Tibial nerve (tissue), 4 donors: ENCODE data around the gene MLLT10. TPM values are rescaled to one million over a fixed set of nuclear protein-coding genes. Genes with fewer than 3 reads are reported as not detected.
A peak's percentile ranks its signal among the peaks of the same experiment; 100 is the strongest.

ENCODE experiments used
- DNase-seq, 2 donors: peaks; one replicate each; pipeline ENCODE4 v3.0.0-alpha.2; 2019; ENCODE audit warnings: low spot score in 2 of 2
- H3K27ac ChIP-seq, 4 donors: fragments of 200-600 bp; sonication (generic) in 3 of 4; one replicate each; pipeline ENCODE4 v1.5.1; 2017 to 2019; ENCODE audit warnings: mild to moderate bottlenecking in 1 of 4
- H3K27me3 ChIP-seq, 2 donors: fragments of 200-600 bp; sonication (generic) in 1 of 2; one replicate each; pipeline versions ENCODE4 v1.5.1 to v1.6.0; 2017 to 2019
- H3K36me3 ChIP-seq, 3 donors: fragments of 200-600 bp; sonication (generic); one replicate each; pipeline ENCODE4 v1.5.1; 2018 to 2019
- H3K4me1 ChIP-seq, 4 donors: fragments of 200-600 bp; sonication (generic) in 3 of 4; one replicate each; pipeline ENCODE4 v1.5.1; 2017 to 2019
- H3K4me3 ChIP-seq, 4 donors: fragments of 200-600 bp; sonication (generic) in 3 of 4; one replicate each; pipeline ENCODE4 v1.5.1; 2017 to 2019; ENCODE audit warnings: mild to moderate bottlenecking in 1 of 4, moderate library complexity in 1 of 4
- H3K9me3 ChIP-seq, 4 donors: fragments of 200-600 bp; sonication (generic) in 3 of 4; one replicate each; pipeline ENCODE4 v1.5.1; 2017 to 2019
- CTCF ChIP-seq, 5 experiments: fragments of 200-600 bp in 3 of 5; fragments of 450-650 bp in 2 of 5; sonication (generic) in 3 of 5; IDR thresholded peaks; one replicate each; pipeline ENCODE4 v1.5.1; 2016 to 2019; ENCODE audit warnings: antibody characterized with exemption in 5 of 5, mild to moderate bottlenecking in 3 of 5, moderate library complexity in 2 of 5
- EP300 ChIP-seq, 2 donors: sonication (generic); formaldehyde crosslinking; IDR thresholded peaks; one replicate each; pipeline ENCODE4 v1.6.1; 2017; ENCODE audit warnings: antibody characterized with exemption in 2 of 2, mild to moderate bottlenecking in 1 of 2
- POLR2A ChIP-seq, 2 donors: fragments of 450-650 bp; IDR thresholded peaks; one replicate each; pipeline ENCODE4 v1.6.1; 2017; ENCODE audit warnings: antibody characterized with exemption in 2 of 2, mild to moderate bottlenecking in 2 of 2, moderate library complexity in 2 of 2
- WGBS, 2 donors: methylation state at CpG; one replicate each; pipeline ENCODE4 v1.1.5; 2018; 5-methylcytosine and 5-hydroxymethylcytosine counted together
- total RNA-seq, 4 donors: library from RNA; depleted of rRNA; stranded (reverse); fragments of >200 nt; gene quantifications; one replicate each; pipeline ENCODE4 v1.1.0, GENCODE V29; 2016

The MLLT10 gene
- total RNA-seq, 4 donors from 2014 or later: 40.6 to 60.9 (median 47.5) TPM

GRCh38 chr10:21523557-21524008 is 10.4 kb upstream of the MLLT10 start:
- Histone ChIP-seq H3K9me3 (no peaks in the 10 kb centered on the region), H3K4me1 (peaks cover 0 to 61% (median 0%) of the 10 kb centered on the region in 4 donors), H3K4me3 (no peak overlapping the region), H3K36me3 (no peaks in the 10 kb centered on the region), H3K27me3 (peaks cover 0 to 4% of the 10 kb centered on the region in 2 donors), H3K27ac (peak overlapping the region; percentile 95 to 99 (median 97))
- DNase-seq: no peak
- TF ChIP-seq CTCF (IDR thresholded peaks at IDR 0.05) (no peak), POLR2A (IDR thresholded peaks at IDR 0.05) (no peak), EP300 (IDR thresholded peaks at IDR 0.05) (no peak)
- WGBS, 2 donors: 37 to 48% methylated on average over 3 of the region's 3 CpGs

DNA sequence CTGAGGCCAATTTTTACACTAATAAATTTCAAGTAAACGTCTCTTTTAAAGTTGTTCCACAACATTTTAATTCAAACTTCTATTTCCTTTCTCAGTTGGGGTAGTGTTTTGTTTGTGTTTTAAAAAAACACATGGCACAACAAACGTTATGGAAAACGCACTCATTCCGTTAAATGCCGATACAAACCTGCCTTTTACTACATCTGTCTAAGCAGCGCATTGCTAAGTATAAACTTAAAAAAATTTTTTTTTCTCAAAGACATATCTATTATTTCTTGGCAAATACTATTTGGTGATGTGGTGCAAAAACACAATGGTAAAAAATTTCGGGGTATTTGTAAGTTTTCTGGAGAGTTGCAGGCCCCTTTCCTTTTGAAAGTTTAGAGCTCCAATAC is 9.9 kb upstream of the MLLT10 start:
- TF ChIP-seq CTCF (IDR thresholded peaks at IDR 0.05) (no peak), EP300 (IDR thresholded peaks at IDR 0.05) (no peak), POLR2A (IDR thresholded peaks at IDR 0.05) (no peak)
- DNase-seq: no peak
- WGBS, 2 donors: 33 to 43% methylated on average over 7 of the region's 7 CpGs
- Histone ChIP-seq H3K27me3 (no peaks in the 10 kb centered on the region), H3K4me1 (peaks cover 0 to 61% (median 0%) of the 10 kb centered on the region in 4 donors), H3K4me3 (peak overlapping the region in 3 of 4 donors; percentile 37 to 71 (median 57)), H3K36me3 (no peaks in the 10 kb centered on the region), H3K9me3 (no peaks in the 10 kb centered on the region), H3K27ac (peak overlapping the region; percentile 95 to 99 (median 97))

GRCh38 chr10:21524526-21525366 is 9.3 kb upstream of the MLLT10 start:
- Histone ChIP-seq H3K36me3 (no peaks in the 10 kb centered on the region), H3K4me3 (peak overlapping the region; percentile 37 to 73 (median 64)), H3K9me3 (no peaks in the 10 kb centered on the region), H3K4me1 (peaks cover 0 to 56% (median 0%) of the 10 kb centered on the region in 4 donors), H3K27me3 (no peaks in the 10 kb centered on the region), H3K27ac (peak overlapping the region; percentile 95 to 99 (median 97))
- no peak for TF ChIP-seq POLR2A (IDR thresholded peaks at IDR 0.05)
- no peak for TF ChIP-seq EP300 (IDR thresholded peaks at IDR 0.05)
- no peak for TF ChIP-seq CTCF (IDR thresholded peaks at IDR 0.05)
- DNase-seq: peak in 1 of 2 donors; percentile 38
- 7% methylated on average over 23 of the region's 23 CpGs for WGBS, 2 donors

- peak; percentile 76 to 77 for DNase-seq
- Histone ChIP-seq H3K9me3 (no peaks in the 10 kb centered on the region), H3K36me3 (no peaks in the 10 kb centered on the region), H3K27ac (peak within 1 kb of the TSS; percentile 95 to 99 (median 97)), H3K4me1 (peaks cover 0 to 51% (median 0%) of the 10 kb centered on the region in 4 donors), H3K27me3 (no peaks in the 10 kb centered on the region), H3K4me3 (peak within 1 kb of the TSS; percentile 37 to 73 (median 64))
- peak in 1 of 2 donors; percentile 13 for TF ChIP-seq POLR2A (IDR thresholded peaks at IDR 0.05)
- peak in 1 of 2 donors; percentile 71 for TF ChIP-seq EP300 (IDR thresholded peaks at IDR 0.05)
- TF ChIP-seq CTCF (IDR thresholded peaks at IDR 0.05): no peak
- 1% methylated on average over 38 to 40 of the region's 64 CpGs for WGBS, 2 donors
Measured at GRCh38 chr10:21525367-21526187, 8.5 kb upstream of the MLLT10 start, which contains the start of gene SKIDA1. Gene SKIDA1, minus strand, starts transcription at chr10:21525682. Its CDS starts 7,860 bp downstream, at chr10:21517822.
